ENCODE data around the gene NPAS2.

Gene NPAS2

GRCh38 chr2:100960688-100961087 is 140.7 kb downstream of the NPAS2 start:
- FAIRE-seq (no peak), DNase-seq (ENCODE audit: insufficient read length, low spot score) (no peak)

- DNase-seq (ENCODE audit: insufficient read length, low spot score) (no peak), FAIRE-seq (no peak)
These were observed 142.6 kb downstream of the NPAS2 start for GRCh38 chr2:100962366-100963025.

- FAIRE-seq (no peak), DNase-seq (ENCODE audit: insufficient read length, low spot score) (no peak)
These were observed 143.1 kb downstream of the NPAS2 start for GRCh38 chr2:100963026-100963375.

- no peak for FAIRE-seq
- DNase-seq (ENCODE audit: insufficient read length, low spot score) = no peak
These were observed 144.3 kb downstream of the NPAS2 start for GRCh38 chr2:100964222-100964621.

- no peak for FAIRE-seq
These were observed 144.8 kb downstream of the NPAS2 start for GRCh38 chr2:100964681-100965169.

GRCh38 chr2:100965596-100965995 is 145.7 kb downstream of the NPAS2 start:
- no peak for FAIRE-seq
- DNase-seq (ENCODE audit: insufficient read length, low spot score) = no peak

More at GRCh38 chr2:100964681-100965169, 144.8 kb downstream of the NPAS2 start:
- no peak for DNase-seq (ENCODE audit: insufficient read length, low spot score)

- FAIRE-seq (no peak), DNase-seq (ENCODE audit: insufficient read length, low spot score) (no peak)
These were observed 147.8 kb downstream of the NPAS2 start for GRCh38 chr2:100967716-100968115.

- FAIRE-seq (no peak), DNase-seq (ENCODE audit: insufficient read length, low spot score) (no peak)
These were observed 148.5 kb downstream of the NPAS2 start for GRCh38 chr2:100968146-100969145.

GRCh38 chr2:100969998-100970397 is 150.1 kb downstream of the NPAS2 start:
- FAIRE-seq (no peak), DNase-seq (ENCODE audit: insufficient read length, low spot score) (no peak)

GRCh38 chr2:100971221-100971620 is 151.3 kb downstream of the NPAS2 start:
- DNase-seq (ENCODE audit: insufficient read length, low spot score) (no peak), FAIRE-seq (no peak)

GRCh38 chr2:100972452-100972851 is 152.5 kb downstream of the NPAS2 start:
- no peak for FAIRE-seq
- no peak for DNase-seq (ENCODE audit: insufficient read length, low spot score)

- DNase-seq (ENCODE audit: insufficient read length, low spot score) (no peak), FAIRE-seq (no peak)
These were observed 155.0 kb downstream of the NPAS2 start for GRCh38 chr2:100974712-100975520.

- no peak for DNase-seq (ENCODE audit: insufficient read length, low spot score)
- FAIRE-seq = no peak
These were observed 155.5 kb downstream of the NPAS2 start for GRCh38 chr2:100975521-100975785.

GRCh38 chr2:100976061-100976460 is 156.1 kb downstream of the NPAS2 start:
- no peak for DNase-seq (ENCODE audit: insufficient read length, low spot score)
- no peak for FAIRE-seq

- DNase-seq (ENCODE audit: insufficient read length, low spot score) (no peak), FAIRE-seq (no peak)
These were observed 156.9 kb downstream of the NPAS2 start for GRCh38 chr2:100976645-100977391.

- FAIRE-seq (no peak), DNase-seq (ENCODE audit: insufficient read length, low spot score) (no peak)
These were observed 157.6 kb downstream of the NPAS2 start for GRCh38 chr2:100977511-100977910.

GRCh38 chr2:100978582-100979191 is 158.7 kb downstream of the NPAS2 start:
- no peak for FAIRE-seq

GRCh38 chr2:100980046-100980445 is 160.1 kb downstream of the NPAS2 start:
- DNase-seq (ENCODE audit: insufficient read length, low spot score) (no peak), FAIRE-seq (no peak)

More at GRCh38 chr2:100978582-100979191, 158.7 kb downstream of the NPAS2 start:
- no peak for DNase-seq (ENCODE audit: insufficient read length, low spot score)

- FAIRE-seq = no peak
These were observed 161.1 kb downstream of the NPAS2 start for GRCh38 chr2:100981011-100981410.

GRCh38 chr2:100982431-100982861 is 162.5 kb downstream of the NPAS2 start:
- no peak for FAIRE-seq
- DNase-seq (ENCODE audit: insufficient read length, low spot score) = no peak

More at GRCh38 chr2:100981011-100981410, 161.1 kb downstream of the NPAS2 start:
- DNase-seq (ENCODE audit: insufficient read length, low spot score) = no peak

All from HTR-8/SVneo (cell line).